ENCODE data around the gene RDH5. TPM values are rescaled to one million over a fixed set of nuclear protein-coding genes. Genes with fewer than 3 reads are reported as not detected.

RDH5 gene
- total and polyA plus RNA-seq, 2 of the 4 experiments (the other 2 are of a cell fraction): 7.3 to 18.8 TPM

DNA sequence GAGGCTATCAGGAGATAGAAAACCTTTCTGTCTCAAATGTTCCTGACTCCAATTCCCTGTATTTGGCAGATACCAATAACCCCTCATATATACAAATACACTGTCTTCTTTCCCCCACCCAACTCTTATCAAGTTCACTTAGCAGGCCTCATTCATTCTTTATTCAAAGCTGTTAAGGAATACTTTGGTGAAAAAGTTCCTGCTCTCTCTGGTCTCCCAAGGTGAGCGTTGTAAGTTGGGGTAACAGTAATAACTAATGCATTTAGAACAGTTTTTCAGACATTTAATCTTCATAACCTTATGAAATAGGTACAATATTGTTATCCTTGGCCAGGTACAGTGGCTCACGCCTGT, 18.8 kb downstream of the RDH5 start:
- no peak overlapping the region for H3K9ac ChIP-seq (ENCODE audit: low read depth, low read length)
- dilution Hi-C loops (cut with HindIII; ENCODE audit: low sequenced_read_pairs, unreplicated experiment) (no loop called here), in situ Hi-C loops (cut with MboI; ENCODE audit: low sequenced_read_pairs) (loop anchor here (5.0 kb wide), 1 partner anchor 203 kb away; no protein-coding TSS in a partner anchor), intact Hi-C loops (cut with micrococcal nuclease) (loop anchor here (1.0 to 5.0 kb wide), 2 partner anchors 290 to 303 kb away; partner anchors contain the start of gene RPS26)
- H2BK15ac ChIP-seq (ENCODE audit: low read depth, low read length): no peak overlapping the region
- DNase-seq (no peak), ATAC-seq (ENCODE audit: low read depth) (no peak)
- no peak overlapping the region for H3K56ac ChIP-seq (ENCODE audit: extremely low read depth, insufficient read depth, low read length)
- H3K4me2 ChIP-seq (ENCODE audit: low read depth, low read length): no peak overlapping the region
- H3K23ac ChIP-seq (ENCODE audit: low read depth, low read length): no peak overlapping the region
- TF ChIP-seq BHLHE40 (IDR thresholded peaks at IDR 0.05; ENCODE audit: low read depth, low read length) (no peak), RCOR1 (IDR thresholded peaks at IDR 0.05; ENCODE audit: insufficient replicate concordance, low read length) (no peak), CTCF (conservative IDR thresholded peaks at IDR 0.05; ENCODE audit: low read depth, low read length) (no peak), SMC3 (IDR thresholded peaks at IDR 0.05; ENCODE audit: low read depth, low read length) (no peak), MXI1 (IDR thresholded peaks at IDR 0.05; ENCODE audit: borderline replicate concordance, low read depth, low read length) (no peak), FOS (IDR thresholded peaks at IDR 0.05; ENCODE audit: low read depth, low read length) (no peak), MAFK (IDR thresholded peaks at IDR 0.05; ENCODE audit: low read depth, low read length) (no peak), MAZ (IDR thresholded peaks at IDR 0.05; ENCODE audit: borderline replicate concordance, low read depth, low read length) (no peak), RFX5 (IDR thresholded peaks at IDR 0.05; ENCODE audit: low read depth, low read length) (no peak)
- H2AK5ac ChIP-seq (ENCODE audit: low read depth, low read length): no peak overlapping the region
- H2AK9ac ChIP-seq (replicated peaks; ENCODE audit: low read depth, low read length, poor library complexity): no peak overlapping the region
- H3K9me1 ChIP-seq (ENCODE audit: insufficient read depth, low read length): peaks cover 6% of the 10 kb centered on the region; the same call in 1 of the 2 replicates
- no peak overlapping the region for H3K14ac ChIP-seq (replicated peaks; ENCODE audit: low read depth, low read length)
- H4K5ac ChIP-seq (ENCODE audit: low read depth, low read length): no peak overlapping the region
- no peak overlapping the region for H2BK5ac ChIP-seq (ENCODE audit: low read depth, low read length, poor library complexity, severe bottlenecking)
- H3K18ac ChIP-seq (ENCODE audit: low read depth, low read length): no peak overlapping the region
- H4K8ac ChIP-seq (ENCODE audit: low read depth in 2 of 2, low read length in 2 of 2): no peak overlapping the region
- no peak overlapping the region for H2AFZ ChIP-seq (replicated peaks; ENCODE audit: low read length, poor library complexity)
- H3K27me3 ChIP-seq (ENCODE audit: control insufficient read depth, insufficient read depth, low read length): no peaks in the 10 kb centered on the region
- POLR2A ChIA-PET (ENCODE audit: unreplicated experiment): interaction anchor here (0.5 to 1.6 kb wide), 3 partner anchors 10 to 379 kb away, joined by 3 to 5 read pairs (median 4); partner anchors contain the start of genes CD63 and ZC3H10
- H3K79me1 ChIP-seq (ENCODE audit: low read depth in 1 of 2, low read length in 2 of 2): peaks cover 0 to 16% of the 10 kb centered on the region in 2 experiments; a peak in 2 of 4 replicates
- H3K4me1 ChIP-seq (ENCODE audit: control insufficient read depth, insufficient read depth, low read length): peaks cover 6% of the 10 kb centered on the region
- peak overlapping the region; percentile 68; the same call in 1 of the 2 replicates for H3K4me3 ChIP-seq (ENCODE audit: insufficient read depth, low read depth, low read length)
- no peaks in the 10 kb centered on the region for H3K9me3 ChIP-seq (ENCODE audit: control insufficient read depth, insufficient read depth, low read length)
- no peak overlapping the region for H3K4ac ChIP-seq (ENCODE audit: low read depth, low read length)
- no peak overlapping the region for H4K91ac ChIP-seq (ENCODE audit: insufficient read depth, low read depth, low read length)
- no peak overlapping the region for H2BK20ac ChIP-seq (ENCODE audit: low read depth, low read length)
- H3K36me3 ChIP-seq (ENCODE audit: control insufficient read depth, insufficient read depth, low read length): no peaks in the 10 kb centered on the region
- no TSS peak for BruUV-seq (replicated peaks)
- no peaks in the 10 kb centered on the region; the same call in 1 of the 2 replicates for H4K20me1 ChIP-seq (ENCODE audit: insufficient read depth, low read length)
- H3K27ac ChIP-seq (ENCODE audit: insufficient read depth, low read length): no peak overlapping the region
- CTCF ChIA-PET: interaction anchor here (0.6 to 2.7 kb wide), 18 partner anchors 10 to 302 kb away, joined by 3 to 16 read pairs (median 4); partner anchors contain the start of genes CD63, ORMDL2 and SARNP
- H2BK120ac ChIP-seq (ENCODE audit: low read depth, low read length): no peak overlapping the region
- no CpG with 5 or more reads among the region's 2 CpGs for WGBS, 2 experiments (ENCODE audit: extremely low coverage in 2 of 2, insufficient read length in 1 of 2)
